Omental fat pad (tissue), 4 donors: ENCODE results near the gene ZSCAN10. TPM values are rescaled to one million over a fixed set of nuclear protein-coding genes. Genes with fewer than 3 reads are reported as not detected.

ENCODE experiments used
- ATAC-seq: fragments of 150-250 bp; one replicate; pipeline ENCODE4 v1.9.1; 2016; ENCODE audit warnings: mild to moderate bottlenecking, moderate library complexity; ENCODE audit not compliant: low FRiP score
- DNase-seq: peaks from one replicate; pipeline ENCODE4 v3.0.0-alpha.2; 2019; ENCODE audit warnings: low spot score
- CTCF ChIP-seq, 3 donors: fragments of 450-650 bp; IDR thresholded peaks; one replicate each; pipeline ENCODE4 v1.5.1; 2016 to 2017; ENCODE audit warnings: antibody characterized with exemption in 3 of 3, mild to moderate bottlenecking in 3 of 3, moderate library complexity in 2 of 3
- total RNA-seq, 4 donors: library from RNA; depleted of rRNA; stranded (reverse); fragments of >200 nt; gene quantifications; one replicate each; pipeline ENCODE4 v1.1.0, GENCODE V29; 2016

Gene ZSCAN10
- total RNA-seq, 4 donors from 2014 or later = 0.28 TPM; not detected in 3

GRCh38 chr16:3051009-3051408, 48.1 kb downstream of the ZSCAN10 start:
- ATAC-seq (no peak), DNase-seq (no peak)
- TF ChIP-seq CTCF (IDR thresholded peaks at IDR 0.05) = no peak

DNA sequence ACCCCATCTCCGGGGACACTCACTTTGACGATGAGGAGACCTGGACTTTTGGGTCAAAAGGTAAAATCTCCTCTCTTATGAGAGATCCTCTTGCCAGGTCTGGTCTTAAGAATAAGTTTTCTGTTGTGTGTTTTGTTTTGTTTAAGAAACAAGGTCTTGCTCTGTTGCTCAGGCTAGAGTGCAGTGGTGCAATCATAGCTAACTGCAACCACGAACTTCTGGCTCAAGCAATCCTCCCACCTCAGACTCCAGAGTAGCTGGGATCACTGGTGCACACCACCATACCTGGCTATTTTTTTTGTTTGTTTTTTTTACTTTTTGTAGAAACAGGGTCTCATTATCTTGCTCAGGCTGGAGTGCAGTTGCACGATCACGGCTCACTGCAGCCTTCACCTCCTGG, 48.6 kb downstream of the ZSCAN10 start:
- ATAC-seq = no peak
- DNase-seq = no peak
- no peak for TF ChIP-seq CTCF (IDR thresholded peaks at IDR 0.05)

DNA sequence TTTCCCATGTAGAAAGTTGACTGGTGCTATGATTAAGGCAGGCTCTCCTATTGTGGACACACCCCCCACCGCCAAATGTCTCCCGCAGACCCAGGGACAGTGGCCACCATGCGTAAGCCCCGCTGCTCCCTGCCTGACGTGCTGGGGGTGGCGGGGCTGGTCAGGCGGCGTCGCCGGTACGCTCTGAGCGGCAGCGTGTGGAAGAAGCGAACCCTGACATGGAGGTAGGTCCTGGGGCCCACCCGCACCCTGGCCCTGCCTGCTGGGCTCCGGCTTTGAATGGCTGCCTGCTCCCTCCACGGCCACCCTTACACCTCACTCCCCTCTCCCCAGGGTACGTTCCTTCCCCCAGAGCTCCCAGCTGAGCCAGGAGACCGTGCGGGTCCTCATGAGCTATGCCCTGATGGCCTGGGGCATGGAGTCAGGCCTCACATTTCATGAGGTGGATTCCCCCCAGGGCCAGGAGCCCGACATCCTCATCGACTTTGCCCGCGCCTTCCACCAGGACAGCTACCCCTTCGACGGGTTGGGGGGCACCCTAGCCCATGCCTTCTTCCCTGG, 49.1 kb downstream of the ZSCAN10 start:
- TF ChIP-seq CTCF (IDR thresholded peaks at IDR 0.05) = no peak
- ATAC-seq (no peak), DNase-seq (no peak)

DNA sequence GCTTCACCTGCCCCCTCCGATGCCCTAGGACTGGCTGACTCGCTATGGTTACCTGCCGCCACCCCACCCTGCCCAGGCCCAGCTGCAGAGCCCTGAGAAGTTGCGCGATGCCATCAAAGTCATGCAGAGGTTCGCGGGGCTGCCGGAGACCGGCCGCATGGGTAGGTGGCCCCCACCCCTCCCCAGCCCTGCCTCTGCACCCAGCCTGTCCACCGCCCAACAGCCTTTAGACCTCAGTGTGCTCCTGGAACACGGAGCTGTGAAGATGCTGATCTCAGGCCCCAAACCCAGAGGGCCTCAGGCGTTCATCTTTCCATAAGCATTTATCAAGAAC, 51.7 kb downstream of the ZSCAN10 start:
- no peak for TF ChIP-seq CTCF (IDR thresholded peaks at IDR 0.05)
- ATAC-seq (no peak), DNase-seq (no peak)

DNA sequence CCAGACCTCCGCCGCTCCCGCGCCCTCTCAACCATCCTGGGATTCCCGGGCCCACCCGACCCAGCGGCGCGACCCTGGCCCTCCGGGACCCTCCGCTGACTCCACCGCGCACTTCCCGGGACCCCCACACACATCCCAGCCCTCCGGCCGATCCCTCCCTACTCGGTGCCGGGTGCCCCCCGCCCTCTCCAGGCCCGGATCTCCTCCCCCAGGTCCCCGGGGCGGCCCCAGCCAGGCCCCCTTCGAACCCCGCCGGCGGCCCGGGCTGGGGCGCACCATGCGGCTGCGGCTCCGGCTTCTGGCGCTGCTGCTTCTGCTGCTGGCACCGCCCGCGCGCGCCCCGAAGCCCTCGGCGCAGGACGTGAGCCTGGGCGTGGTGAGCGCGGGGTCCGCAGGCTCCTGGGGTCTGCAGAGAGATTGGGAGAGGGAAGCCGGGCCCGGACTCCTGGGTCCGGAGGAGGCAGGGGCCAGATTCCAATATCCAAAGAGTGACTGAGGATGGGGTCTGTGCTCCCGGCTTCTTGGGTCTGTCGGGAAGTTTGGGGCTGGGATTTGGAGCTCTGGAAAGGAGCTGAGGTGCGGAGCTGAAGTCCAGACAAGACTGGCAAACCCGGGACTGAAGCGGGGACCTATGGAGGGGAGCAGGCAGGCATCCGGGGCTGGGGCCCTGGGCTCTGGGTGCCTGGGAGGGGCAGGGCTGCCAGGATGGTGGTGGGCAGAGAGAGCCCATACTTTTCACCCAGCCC, 52.3 kb downstream of the ZSCAN10 start:
- no peak for ATAC-seq
- TF ChIP-seq CTCF (IDR thresholded peaks at IDR 0.05) = no peak
- no peak for DNase-seq

DNA sequence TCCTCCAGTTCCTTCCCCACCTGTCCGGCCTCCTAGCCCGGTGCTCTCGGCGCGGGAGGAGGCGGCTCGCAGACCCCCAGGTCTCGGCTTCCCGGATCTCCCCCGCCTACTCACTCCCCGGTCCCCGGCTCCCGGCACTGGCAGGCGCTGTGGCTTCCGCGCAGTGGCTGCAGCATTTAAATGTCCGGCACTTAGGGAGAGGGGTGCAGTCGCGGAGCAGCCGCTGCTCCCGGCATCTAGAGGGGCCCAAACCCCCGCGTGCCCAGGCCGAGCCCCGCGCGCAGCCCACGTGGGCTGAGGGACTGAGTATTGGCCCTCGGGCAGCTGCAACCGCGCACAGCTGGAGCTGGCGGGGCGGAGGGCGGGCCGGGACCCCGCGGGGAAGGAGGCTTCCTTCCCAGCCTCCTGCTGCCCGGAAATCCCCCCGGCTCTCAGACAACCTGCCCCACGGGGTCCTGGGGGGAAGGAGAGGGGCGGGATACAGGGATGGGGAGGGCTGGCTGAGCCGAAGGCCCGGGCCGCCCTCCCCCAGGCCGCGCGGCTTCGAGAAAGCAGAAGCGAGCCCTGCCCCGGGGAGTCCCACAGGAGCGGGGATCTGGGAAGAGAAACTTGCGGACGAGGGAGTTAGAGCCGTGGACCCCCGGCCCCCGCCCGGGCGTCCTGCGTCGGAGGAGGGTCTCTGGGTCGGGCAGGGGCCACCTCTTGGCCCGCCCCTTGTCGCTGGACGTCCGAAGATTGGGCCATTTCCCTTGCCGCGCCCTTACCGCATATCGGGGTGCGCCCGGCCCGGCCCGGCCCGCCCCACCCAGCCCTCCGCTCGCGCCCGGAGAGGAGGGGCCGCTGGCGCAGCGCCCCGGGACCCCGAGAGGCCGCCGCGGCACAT, 53.1 kb downstream of the ZSCAN10 start, which contains the start of gene MMP25:
Gene MMP25, plus strand, starts transcription at position 804 of the 883 bp plus-strand sequence. CDS start 357 bp downstream, outside the sequence.
- DNase-seq (no peak), ATAC-seq (no peak)
- no peak for TF ChIP-seq CTCF (IDR thresholded peaks at IDR 0.05)
